SU-DHL-6 (cell line): ENCODE results near the gene GPR68.

Experiments used
- CTCF ChIP-seq: fragments of 200-600 bp; sonication (generic); IDR thresholded peaks from one replicate; pipeline ENCODE4 v1.5.1; 2017; ENCODE audit warnings: antibody characterized with exemption, mild to moderate bottlenecking, low read length, moderate library complexity; ENCODE audit not compliant: insufficient read depth, poor library complexity, severe bottlenecking
- EZH2phosphoT487 ChIP-seq: fragments of 200-600 bp; sonication (generic), shearing (Covaris generic); conservative IDR thresholded peaks from 2 replicates; pipeline ENCODE4 v1.6.1; 2018; ENCODE audit warnings: mild to moderate bottlenecking, antibody characterized with exemption, low read length, moderate library complexity, mixed read lengths

DNA sequence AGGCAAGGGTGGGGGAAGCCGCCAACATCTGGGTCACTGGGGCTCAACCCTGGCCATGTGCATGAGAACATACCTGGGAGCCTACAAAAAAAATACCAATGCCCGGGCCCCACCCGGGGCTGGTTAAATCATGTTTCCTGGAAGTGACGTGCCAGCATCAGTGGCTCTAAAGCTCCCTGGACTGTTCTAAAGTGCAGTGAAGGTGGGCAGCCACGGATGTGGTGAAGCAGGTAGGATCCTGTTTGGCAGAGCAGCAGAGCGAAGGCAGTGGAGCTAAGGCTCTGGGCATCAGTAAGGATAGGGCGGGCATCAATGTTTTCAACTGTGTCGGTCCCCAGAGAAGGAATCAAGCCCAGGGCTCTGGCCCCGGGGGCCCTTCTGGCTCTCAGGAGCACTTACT is 525 bp upstream of the GPR68 start:
- TF ChIP-seq CTCF = no peak
- no peak for TF ChIP-seq EZH2phosphoT487
